ENCODE results near the gene COMMD6.

GRCh38 chr13:75581874-75582640 lies 44.4 kb upstream of the COMMD6 start:
- TF ChIP-seq CTCF (IDR thresholded peaks at IDR 0.05) (no peak), EP300 (IDR thresholded peaks at IDR 0.05) (no peak), POLR2AphosphoS5 (IDR thresholded peaks at IDR 0.05) (no peak), POLR2A (IDR thresholded peaks at IDR 0.05) (no peak)

Measured in stomach (tissue), 4 donors.